Mucosa of descending colon (tissue), 3 donors: Measurements from ENCODE around the gene F2R. TPM values are rescaled to one million over a fixed set of nuclear protein-coding genes. Genes with fewer than 3 reads are reported as not detected.

Experiments used
- ATAC-seq: fragments of 200-7000 bp; cut with Tn5 transposase; one replicate; pipeline ENCODE4 v1.9.1; 2020; ENCODE audit warnings: mild to moderate bottlenecking, moderate library complexity
- DNase-seq, 3 donors: peaks; one replicate each; pipeline ENCODE4 v3.0.0-alpha.2; 2020
- H3K36me3 ChIP-seq: fragments of 200-600 bp; one replicate; pipeline ENCODE4 v1.8.0; 2021; ENCODE audit warnings: low read depth, mild to moderate bottlenecking
- H3K4me1 ChIP-seq: fragments of 200-600 bp; one replicate; pipeline ENCODE4 v1.8.0; 2021; ENCODE audit warnings: low read depth, mild to moderate bottlenecking
- H3K4me3 ChIP-seq: fragments of 200-600 bp; one replicate; pipeline ENCODE4 v1.8.0; 2021; ENCODE audit warnings: mild to moderate bottlenecking
- H3K9me3 ChIP-seq: fragments of 200-600 bp; one replicate; pipeline ENCODE4 v1.8.0; 2021; ENCODE audit warnings: mild to moderate bottlenecking
- CTCF ChIP-seq: fragments of 200-600 bp; IDR thresholded peaks from one replicate; pipeline ENCODE4 v1.8.0; 2022; ENCODE audit warnings: antibody characterized with exemption, mild to moderate bottlenecking
- intact Hi-C, 2 donors: fragments of 100-400 bp; cut with DNase I in 1 of 2; cut with micrococcal nuclease in 1 of 2; formaldehyde crosslinking; loops; one replicate each; pipeline versions ENCODE4 v1.11.0 to v1.11.1; 2022; cut with DNase I, micrococcal nuclease
- total RNA-seq, 3 donors: library from RNA; stranded (reverse); fragmentation: NEBNext Ultra II Directional in 2 of 3; extraction: Animal tissue kit (Norgen Biotek cat#: 25700) in 2 of 3; gene quantifications; one replicate each; pipeline versions ENCODE4 v1.2.1 to v1.2.4, GENCODE V29; 2021 to 2023
- donor health status: DM: no; HTN: no; CAD: no; lungs with moderate emphysema.
- donor health status: DM: no; HTN: no; CAD: no.
- donor health status: DM: no; HTN: yes; CAD: no.

Gene F2R
- total RNA-seq, 3 donors from 2014 or later = 3.1 to 6.5 (median 4.6) TPM

DNA sequence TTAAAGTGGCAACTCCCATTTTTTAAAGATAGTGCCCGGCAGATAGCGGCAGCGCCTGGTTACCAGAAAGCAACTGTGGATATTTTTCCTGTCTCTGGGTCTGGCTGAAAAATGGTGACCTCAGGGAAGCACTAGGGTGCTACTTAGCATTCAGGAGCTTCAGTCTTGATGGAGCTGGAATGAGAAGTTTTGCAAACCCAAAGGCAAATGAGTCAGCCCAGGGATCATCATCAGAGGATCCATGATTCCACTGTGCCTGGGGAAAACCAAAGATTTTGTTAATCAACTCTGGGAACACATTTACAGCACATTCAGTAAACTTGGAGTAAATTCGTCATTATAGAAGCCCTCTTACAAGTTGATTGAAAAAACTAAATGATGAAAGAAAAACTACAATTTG lies 26.7 kb downstream of the F2R start:
- intact Hi-C loops = no loop called here
- DNase-seq = no peak
- H3K4me1 ChIP-seq = no peaks in the 10 kb centered on the region
- no peak for ATAC-seq
- no peak overlapping the region for H3K4me3 ChIP-seq
- H3K9me3 ChIP-seq = no peaks in the 10 kb centered on the region
- no peak for TF ChIP-seq CTCF
- no peaks in the 10 kb centered on the region for H3K36me3 ChIP-seq

- DNase-seq (no peak), ATAC-seq (no peak)
- no peaks in the 10 kb centered on the region for H3K36me3 ChIP-seq
- no peaks in the 10 kb centered on the region for H3K9me3 ChIP-seq
- no peak for TF ChIP-seq CTCF
- intact Hi-C loops = no loop called here
- no peak overlapping the region for H3K4me3 ChIP-seq
- no peaks in the 10 kb centered on the region for H3K4me1 ChIP-seq
These were observed 28.7 kb downstream of the F2R start for GRCh38 chr5:76744632-76745031.

- intact Hi-C loops = no loop called here
- Histone ChIP-seq H3K36me3 (no peaks in the 10 kb centered on the region), H3K4me3 (no peak overlapping the region), H3K9me3 (no peaks in the 10 kb centered on the region), H3K4me1 (no peaks in the 10 kb centered on the region)
- no peak for ATAC-seq
- no peak for DNase-seq
- no peak for TF ChIP-seq CTCF
These were observed 29.7 kb downstream of the F2R start for GRCh38 chr5:76745670-76746069.

DNA sequence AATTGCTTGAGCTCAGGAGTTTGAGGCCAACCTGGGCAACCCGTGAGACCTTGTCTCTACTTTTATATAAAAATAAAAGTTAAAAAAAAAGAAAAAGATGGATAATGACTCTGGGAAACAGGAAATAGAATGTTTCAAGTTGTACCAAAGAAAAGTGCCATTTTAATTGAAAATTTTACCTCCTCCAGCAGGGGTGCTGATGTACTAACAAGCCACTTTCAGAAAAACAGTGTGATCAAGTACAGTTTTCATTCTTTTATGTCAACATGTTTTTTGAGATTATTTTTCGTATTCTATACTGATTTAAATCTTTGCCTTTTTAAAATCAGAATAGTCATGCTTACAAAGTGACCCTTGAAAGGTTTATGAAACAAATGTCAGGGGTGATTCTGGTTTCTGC lies 30.8 kb downstream of the F2R start:
- H3K9me3 ChIP-seq = no peaks in the 10 kb centered on the region
- no peak for TF ChIP-seq CTCF
- no peaks in the 10 kb centered on the region for H3K36me3 ChIP-seq
- intact Hi-C loops = no loop called here
- no peak for DNase-seq
- H3K4me3 ChIP-seq = no peak overlapping the region
- H3K4me1 ChIP-seq = no peaks in the 10 kb centered on the region
- no peak for ATAC-seq

- Histone ChIP-seq H3K9me3 (no peaks in the 10 kb centered on the region), H3K4me1 (no peaks in the 10 kb centered on the region), H3K4me3 (no peak overlapping the region), H3K36me3 (no peaks in the 10 kb centered on the region)
- no peak for TF ChIP-seq CTCF
- intact Hi-C loops = no loop called here
- ATAC-seq (no peak), DNase-seq (no peak)
These were observed 31.8 kb downstream of the F2R start for GRCh38 chr5:76747706-76748105.

GRCh38 chr5:76751291-76751690 lies 35.4 kb downstream of the F2R start:
- Histone ChIP-seq H3K36me3 (no peaks in the 10 kb centered on the region), H3K4me1 (no peaks in the 10 kb centered on the region), H3K9me3 (no peaks in the 10 kb centered on the region), H3K4me3 (no peak overlapping the region)
- no peak for TF ChIP-seq CTCF
- intact Hi-C loops = no loop called here
- no peak for ATAC-seq
- no peak for DNase-seq
